CD4-positive, CD25-positive, alpha-beta regulatory T cell (primary cell): ENCODE measurements around the gene DAGLA. TPM values are rescaled to one million over a fixed set of nuclear protein-coding genes. Genes with fewer than 3 reads are reported as not detected.

Source experiments
- ATAC-seq, 2 donors: fragments of 150-1000 bp; cut with Tn5 transposase; one replicate each; pipeline ENCODE4 v1.10.0; 2021; ENCODE audit warnings: low read depth in 2 of 2, moderate number of reproducible peaks in 2 of 2, moderate library complexity in 1 of 2
- DNase-seq, 3 donors: peaks; one replicate each; pipeline versions ENCODE4 v3.0.0 to v3.0.0-alpha.2; 2012 to 2022; ENCODE audit warnings: mixed read lengths in 1 of 3
- H3K27ac ChIP-seq: one replicate; pipeline ENCODE4 v1.7.0; 2013; ENCODE audit warnings: mild to moderate bottlenecking, low read length; ENCODE audit not compliant: insufficient read depth, poor library complexity, severe bottlenecking
- H3K27me3 ChIP-seq: one replicate; pipeline ENCODE4 v1.7.0; 2013; ENCODE audit warnings: low read length; ENCODE audit not compliant: control insufficient read depth, insufficient read depth
- H3K36me3 ChIP-seq: one replicate; pipeline ENCODE4 v1.7.0; 2013; ENCODE audit warnings: mild to moderate bottlenecking, low read length, moderate library complexity; ENCODE audit not compliant: control insufficient read depth, insufficient read depth
- H3K4me1 ChIP-seq: 2 replicates; pipeline ENCODE4 v1.7.0; 2013; ENCODE audit warnings: mild to moderate bottlenecking, low read length; ENCODE audit not compliant: insufficient read depth, control insufficient read depth, poor library complexity, severe bottlenecking
- H3K4me3 ChIP-seq: one replicate; pipeline ENCODE4 v1.7.0; 2013; ENCODE audit warnings: low read depth, mild to moderate bottlenecking, low read length, moderate library complexity
- H3K9me3 ChIP-seq, 2 experiments: 1 replicate in 1 of 2; 2 replicates in 1 of 2; pipeline ENCODE4 v1.7.0; 2013; ENCODE audit warnings: low read length in 2 of 2, mild to moderate bottlenecking in 1 of 2, moderate library complexity in 1 of 2; ENCODE audit not compliant: control insufficient read depth in 2 of 2
- H3K27ac Mint-ChIP-seq, 3 donors: one replicate each; pipeline ENCODE4 v1.8.0; 2020 to 2022; ENCODE audit warnings: mild to moderate bottlenecking in 3 of 3, mixed read lengths in 3 of 3, moderate library complexity in 2 of 3
- H3K27me3 Mint-ChIP-seq: one replicate; pipeline ENCODE4 v1.8.0; 2022; ENCODE audit warnings: mild to moderate bottlenecking, mixed read lengths
- H3K36me3 Mint-ChIP-seq: one replicate; pipeline ENCODE4 v1.8.0; 2020; ENCODE audit warnings: mixed read lengths
- H3K4me1 Mint-ChIP-seq, 4 donors: one replicate each; pipeline ENCODE4 v1.8.0; 2020 to 2022; ENCODE audit warnings: mixed read lengths in 4 of 4, mild to moderate bottlenecking in 1 of 4
- H3K4me3 Mint-ChIP-seq, 4 donors: one replicate each; pipeline ENCODE4 v1.8.0; 2020 to 2022; ENCODE audit warnings: mild to moderate bottlenecking in 4 of 4, mixed read lengths in 4 of 4, moderate library complexity in 3 of 4
- H3K9me3 Mint-ChIP-seq, 7 donors: one replicate each; pipeline ENCODE4 v1.8.0; 2020 to 2022; ENCODE audit warnings: mixed read lengths in 7 of 7, mild to moderate bottlenecking in 3 of 7, moderate library complexity in 2 of 7
- polyA plus RNA-seq, 4 donors: library from polyadenylated mRNA; unstranded; fragments of 300-500 nt; fragmentation: Illumina TruSeq; gene quantifications; one replicate each; pipeline ENCODE4 v1.2.3, GENCODE V29; 2021
- total RNA-seq: library from RNA; stranded (reverse); gene quantifications from one replicate; pipeline ENCODE4 v1.2.3, GENCODE V29; 2022

Gene DAGLA
- total and polyA plus RNA-seq, 5 donors from 2014 or later = 0.08 to 0.94 (median 0.10) TPM; not detected in 2

DNA sequence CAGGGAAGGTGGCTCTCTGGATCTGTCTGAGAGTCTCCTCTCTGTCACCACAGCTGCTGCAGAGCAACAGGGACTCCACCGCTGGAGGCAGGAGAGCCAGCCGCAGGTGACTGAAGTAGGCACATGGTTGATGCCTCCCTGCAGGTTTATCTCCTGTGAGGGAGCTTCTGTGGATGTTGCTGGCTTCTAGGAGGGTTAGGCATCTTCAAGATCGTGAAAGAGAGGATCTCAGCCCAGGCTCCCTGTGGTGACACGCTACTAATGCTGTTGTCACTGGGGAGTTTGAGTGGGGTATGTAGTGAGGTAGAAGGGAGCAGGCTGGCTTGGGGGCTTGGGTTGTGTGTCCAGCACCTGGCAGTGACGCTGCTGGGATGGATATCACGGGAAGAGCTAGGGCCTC lies 34.1 kb downstream of the DAGLA start:
- H3K4me1 Mint-ChIP-seq = no peaks in the 10 kb centered on the region
- DNase-seq (no peak), ATAC-seq (no peak)
- H3K9me3 ChIP-seq = no peaks in the 10 kb centered on the region
- H3K9me3 Mint-ChIP-seq = no peaks in the 10 kb centered on the region
- no peaks in the 10 kb centered on the region for H3K27me3 ChIP-seq
- no peaks in the 10 kb centered on the region for H3K27me3 Mint-ChIP-seq
- no peak overlapping the region for H3K4me3 Mint-ChIP-seq
- H3K27ac Mint-ChIP-seq = no peak overlapping the region
- no peaks in the 10 kb centered on the region for H3K36me3 Mint-ChIP-seq
- no peaks in the 10 kb centered on the region for H3K4me1 ChIP-seq
- H3K27ac ChIP-seq = no peak overlapping the region
- no peaks in the 10 kb centered on the region for H3K36me3 ChIP-seq
- no peak overlapping the region for H3K4me3 ChIP-seq

DNA sequence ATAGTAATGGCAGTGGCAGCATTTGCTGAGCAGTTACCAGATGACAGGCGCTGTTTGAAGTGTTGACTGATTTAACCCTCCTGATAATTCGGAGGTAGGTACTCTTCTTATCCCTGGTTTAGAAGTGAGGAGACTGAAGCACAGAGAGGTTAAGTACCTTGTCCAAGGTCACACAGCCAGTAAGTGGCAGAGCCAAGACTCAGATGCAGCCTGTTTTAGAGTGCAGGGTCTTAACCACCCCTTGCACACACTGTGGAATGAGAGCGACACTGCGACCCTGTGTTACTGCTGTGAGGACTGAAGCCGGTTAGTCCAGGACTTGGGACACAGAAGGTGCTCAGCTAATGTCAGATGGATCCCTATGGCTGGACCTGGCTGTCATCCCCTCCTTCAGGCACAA lies 34.7 kb downstream of the DAGLA start:
- no peak overlapping the region for H3K4me3 ChIP-seq
- no peaks in the 10 kb centered on the region for H3K36me3 ChIP-seq
- Mint-ChIP-seq H3K36me3 (no peaks in the 10 kb centered on the region), H3K9me3 (no peaks in the 10 kb centered on the region), H3K4me1 (no peaks in the 10 kb centered on the region), H3K27me3 (no peaks in the 10 kb centered on the region), H3K4me3 (no peak overlapping the region), H3K27ac (no peak overlapping the region)
- H3K9me3 ChIP-seq = no peaks in the 10 kb centered on the region
- ATAC-seq (no peak), DNase-seq (no peak)
- no peak overlapping the region for H3K27ac ChIP-seq
- H3K27me3 ChIP-seq = no peaks in the 10 kb centered on the region
- H3K4me1 ChIP-seq = no peaks in the 10 kb centered on the region

DNA sequence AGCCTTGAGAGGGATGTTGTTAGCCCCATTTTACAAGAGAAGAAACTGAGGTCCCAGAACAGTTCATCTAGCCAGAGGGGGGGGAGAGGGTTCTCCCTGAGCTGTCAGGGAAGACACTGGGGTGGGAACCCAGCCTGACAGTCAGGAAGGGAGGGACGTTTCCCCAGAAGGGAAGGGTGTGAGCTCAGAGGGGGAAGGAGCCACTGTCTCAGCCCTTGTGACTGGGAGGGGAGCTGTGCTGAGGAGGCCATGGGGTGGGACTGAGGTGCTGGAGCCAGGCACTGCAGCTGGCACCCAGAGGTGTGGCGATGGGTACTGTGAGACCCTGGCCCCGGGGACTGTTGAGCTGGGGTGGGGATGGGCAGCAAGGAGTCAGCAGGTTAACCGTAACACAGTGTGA lies 35.7 kb downstream of the DAGLA start:
- no peak overlapping the region for H3K27ac ChIP-seq
- no peak overlapping the region for H3K4me3 ChIP-seq
- H3K4me1 ChIP-seq = no peaks in the 10 kb centered on the region
- ATAC-seq (no peak), DNase-seq (no peak)
- no peaks in the 10 kb centered on the region for H3K27me3 Mint-ChIP-seq
- no peak overlapping the region for H3K4me3 Mint-ChIP-seq
- no peaks in the 10 kb centered on the region for H3K9me3 ChIP-seq
- no peaks in the 10 kb centered on the region for H3K27me3 ChIP-seq
- H3K36me3 ChIP-seq = no peaks in the 10 kb centered on the region
- no peaks in the 10 kb centered on the region for H3K36me3 Mint-ChIP-seq
- no peak overlapping the region for H3K27ac Mint-ChIP-seq
- H3K4me1 Mint-ChIP-seq = no peaks in the 10 kb centered on the region
- H3K9me3 Mint-ChIP-seq = no peaks in the 10 kb centered on the region

DNA sequence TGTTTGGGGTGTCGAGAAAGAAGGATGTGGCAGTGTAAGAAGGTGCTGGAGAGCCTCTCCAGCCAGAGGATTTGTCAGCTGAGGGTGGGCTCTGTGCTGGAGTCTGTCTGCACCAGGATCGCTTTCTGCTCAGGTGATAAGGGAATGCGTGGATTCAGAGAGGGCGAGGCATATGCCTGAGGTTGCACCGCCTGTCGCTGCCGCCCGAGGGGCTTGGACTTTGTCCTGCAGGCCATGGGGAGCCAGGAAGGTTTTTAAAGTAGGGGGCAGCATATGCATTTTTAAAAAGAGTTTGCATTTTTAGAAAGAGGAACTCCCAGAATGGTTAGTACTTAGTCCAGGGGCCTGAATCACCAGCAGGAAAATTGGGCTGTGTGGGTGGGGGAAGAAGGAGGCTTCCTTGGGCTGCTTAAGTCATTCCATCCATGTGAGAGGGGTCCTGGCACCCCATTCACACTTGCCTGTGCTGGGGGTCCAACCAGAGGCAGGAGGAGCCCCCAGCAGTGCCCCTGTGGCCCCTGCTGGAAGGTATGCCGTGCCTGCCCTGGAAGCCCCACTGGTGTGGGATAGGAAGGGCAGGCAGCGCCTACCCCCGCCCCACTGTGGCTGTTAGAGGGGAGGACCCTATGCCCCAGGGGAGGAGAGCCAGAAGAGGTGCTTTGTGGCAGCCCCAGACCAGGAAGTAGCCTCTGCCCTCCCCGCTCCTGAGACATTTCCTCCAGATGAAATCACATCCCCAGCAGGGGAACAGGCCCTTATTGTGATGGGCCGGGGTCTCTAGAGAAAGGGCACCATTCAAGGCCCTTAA lies 36.5 kb downstream of the DAGLA start:
- no peaks in the 10 kb centered on the region for H3K27me3 Mint-ChIP-seq
- no peaks in the 10 kb centered on the region for H3K36me3 Mint-ChIP-seq
- H3K4me1 Mint-ChIP-seq = no peaks in the 10 kb centered on the region
- H3K9me3 Mint-ChIP-seq = no peaks in the 10 kb centered on the region
- Histone ChIP-seq H3K4me1 (no peaks in the 10 kb centered on the region), H3K27me3 (no peaks in the 10 kb centered on the region), H3K36me3 (no peaks in the 10 kb centered on the region), H3K9me3 (no peaks in the 10 kb centered on the region), H3K4me3 (no peak overlapping the region), H3K27ac (no peak overlapping the region)
- ATAC-seq (no peak), DNase-seq (no peak)
- H3K27ac Mint-ChIP-seq = no peak overlapping the region
- H3K4me3 Mint-ChIP-seq = peak overlapping the region in 1 of 4 donors; percentile 8

DNA sequence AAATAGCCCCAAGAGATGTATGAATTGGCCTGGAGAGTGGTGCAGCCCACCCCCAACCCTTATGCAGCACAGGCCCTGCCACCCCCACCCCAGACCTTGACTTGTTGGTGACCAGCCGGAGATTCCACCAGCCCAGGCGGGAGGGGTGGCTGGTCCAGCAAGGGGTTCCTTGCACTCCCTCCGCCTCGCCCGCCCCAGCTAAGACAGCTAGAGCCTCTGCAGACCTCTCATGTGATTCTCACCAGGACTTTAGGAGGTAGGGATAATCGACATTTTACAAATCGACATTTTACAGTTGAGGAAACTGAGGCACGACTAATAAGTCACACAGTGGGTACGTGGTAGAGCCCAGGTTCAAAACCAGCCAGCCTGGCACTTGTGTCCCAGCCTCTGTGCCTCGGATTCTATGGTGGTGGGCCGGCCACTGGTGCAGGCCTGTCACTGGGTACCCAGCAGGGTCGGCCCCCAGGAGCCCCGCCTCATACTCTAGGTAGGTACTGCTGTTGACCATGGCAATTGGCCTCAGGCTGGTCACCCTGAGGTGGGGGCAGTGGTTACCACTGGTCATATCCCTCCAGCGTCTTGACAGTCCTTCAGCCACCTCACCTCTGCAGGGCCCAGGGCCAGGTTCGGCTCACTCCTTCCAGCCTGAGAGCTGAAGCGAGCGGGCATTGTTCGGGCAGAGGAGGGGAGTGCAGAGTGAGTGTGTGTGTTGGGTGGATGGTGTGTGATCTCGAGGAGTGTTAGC lies 37.3 kb downstream of the DAGLA start:
- Mint-ChIP-seq H3K27me3 (no peaks in the 10 kb centered on the region), H3K9me3 (no peaks in the 10 kb centered on the region), H3K4me1 (no peaks in the 10 kb centered on the region), H3K36me3 (no peaks in the 10 kb centered on the region), H3K27ac (no peak overlapping the region), H3K4me3 (peak overlapping the region in 1 of 4 donors; percentile 8)
- no peak overlapping the region for H3K4me3 ChIP-seq
- no peaks in the 10 kb centered on the region for H3K27me3 ChIP-seq
- DNase-seq (no peak), ATAC-seq (no peak)
- no peaks in the 10 kb centered on the region for H3K36me3 ChIP-seq
- H3K27ac ChIP-seq = no peak overlapping the region
- no peaks in the 10 kb centered on the region for H3K9me3 ChIP-seq
- no peaks in the 10 kb centered on the region for H3K4me1 ChIP-seq

DNA sequence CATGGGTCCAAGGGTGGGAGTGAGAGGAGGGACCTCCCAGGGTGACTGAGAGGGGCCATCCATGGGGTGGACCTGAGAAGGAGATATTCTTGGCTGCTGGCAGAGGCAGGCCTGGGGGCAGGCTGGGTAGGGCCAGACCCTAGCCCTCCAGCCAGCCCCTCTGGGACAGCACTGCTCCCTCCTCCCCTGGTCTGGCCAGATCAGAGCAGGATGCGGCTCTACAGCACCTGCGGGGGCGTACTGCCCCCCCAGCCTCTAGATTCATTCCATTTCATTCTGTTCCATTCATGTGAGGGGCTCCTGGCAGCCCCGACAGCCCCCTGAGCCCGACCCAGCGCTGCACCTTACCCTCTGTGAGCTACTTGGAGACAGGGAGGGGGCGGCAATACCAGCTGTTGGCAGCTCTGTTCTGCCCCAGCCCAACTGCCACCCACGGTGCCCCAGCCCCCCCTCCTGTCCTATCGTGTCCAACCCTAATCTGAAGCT lies 37.9 kb downstream of the DAGLA start:
- Mint-ChIP-seq H3K27ac (no peak overlapping the region), H3K36me3 (no peaks in the 10 kb centered on the region)

DNA sequence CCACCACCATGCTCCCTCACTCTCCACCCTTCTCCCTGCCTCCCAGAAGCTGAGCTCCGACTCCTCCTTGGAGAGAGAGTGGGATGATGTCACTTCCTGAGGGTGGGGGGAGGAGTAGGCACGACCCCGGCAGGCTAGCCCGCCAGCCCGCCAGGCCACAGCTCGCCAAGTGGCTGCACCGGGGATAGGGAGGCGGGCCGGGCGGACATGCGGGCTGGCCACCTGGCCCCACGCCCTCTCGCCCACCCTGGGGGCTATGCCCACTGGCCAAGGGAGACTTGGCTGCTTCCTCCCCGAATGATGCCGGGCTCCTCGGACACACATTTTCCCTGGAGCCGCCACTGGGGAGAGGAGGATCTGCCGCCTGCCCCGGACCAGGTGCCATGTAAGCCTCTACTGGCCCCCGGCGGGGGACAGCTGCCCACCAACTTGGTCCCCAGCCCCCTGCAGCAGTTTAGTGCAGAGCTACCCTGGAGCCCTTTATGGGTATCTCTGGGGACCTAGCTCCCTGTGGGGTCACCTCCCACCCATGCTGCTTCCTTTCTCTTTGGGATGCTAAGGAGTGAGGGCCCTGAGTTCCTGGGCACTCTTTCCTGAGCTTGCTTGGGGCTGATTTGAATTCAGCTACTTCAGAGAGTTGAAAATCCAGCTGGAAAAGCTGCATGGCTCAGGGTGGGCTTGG lies 38.6 kb downstream of the DAGLA start:
- H3K27me3 Mint-ChIP-seq = no peaks in the 10 kb centered on the region
- Histone ChIP-seq H3K36me3 (no peaks in the 10 kb centered on the region), H3K9me3 (no peaks in the 10 kb centered on the region), H3K4me3 (no peak overlapping the region), H3K4me1 (no peaks in the 10 kb centered on the region), H3K27ac (no peak overlapping the region), H3K27me3 (no peaks in the 10 kb centered on the region)
- no peaks in the 10 kb centered on the region for H3K9me3 Mint-ChIP-seq
- no peak overlapping the region for H3K4me3 Mint-ChIP-seq
- no peak overlapping the region for H3K27ac Mint-ChIP-seq
- H3K36me3 Mint-ChIP-seq = no peaks in the 10 kb centered on the region
- ATAC-seq (no peak), DNase-seq (no peak)
- H3K4me1 Mint-ChIP-seq = no peaks in the 10 kb centered on the region

More for the DNA sequence above, 37.9 kb downstream of the DAGLA start:
- H3K4me3 Mint-ChIP-seq = no peak overlapping the region
- Histone ChIP-seq H3K9me3 (no peaks in the 10 kb centered on the region), H3K4me3 (no peak overlapping the region), H3K27ac (no peak overlapping the region), H3K36me3 (no peaks in the 10 kb centered on the region), H3K4me1 (no peaks in the 10 kb centered on the region), H3K27me3 (no peaks in the 10 kb centered on the region)
- ATAC-seq (no peak), DNase-seq (no peak)
- no peaks in the 10 kb centered on the region for H3K4me1 Mint-ChIP-seq
- H3K9me3 Mint-ChIP-seq = no peaks in the 10 kb centered on the region
- no peaks in the 10 kb centered on the region for H3K27me3 Mint-ChIP-seq
